GM12872 (cell line): ENCODE results near the gene TOP2A.

Experiments used
- TF ChIP-seq, protein P1 (sequence below): IDR thresholded peaks from 3 replicates; pipeline ENCODE4 v1.5.1; 2011; ENCODE audit warnings: low read depth, mild to moderate bottlenecking, low read length, moderate library complexity; ENCODE audit not compliant: insufficient read depth

The TOP2A gene

DNA sequence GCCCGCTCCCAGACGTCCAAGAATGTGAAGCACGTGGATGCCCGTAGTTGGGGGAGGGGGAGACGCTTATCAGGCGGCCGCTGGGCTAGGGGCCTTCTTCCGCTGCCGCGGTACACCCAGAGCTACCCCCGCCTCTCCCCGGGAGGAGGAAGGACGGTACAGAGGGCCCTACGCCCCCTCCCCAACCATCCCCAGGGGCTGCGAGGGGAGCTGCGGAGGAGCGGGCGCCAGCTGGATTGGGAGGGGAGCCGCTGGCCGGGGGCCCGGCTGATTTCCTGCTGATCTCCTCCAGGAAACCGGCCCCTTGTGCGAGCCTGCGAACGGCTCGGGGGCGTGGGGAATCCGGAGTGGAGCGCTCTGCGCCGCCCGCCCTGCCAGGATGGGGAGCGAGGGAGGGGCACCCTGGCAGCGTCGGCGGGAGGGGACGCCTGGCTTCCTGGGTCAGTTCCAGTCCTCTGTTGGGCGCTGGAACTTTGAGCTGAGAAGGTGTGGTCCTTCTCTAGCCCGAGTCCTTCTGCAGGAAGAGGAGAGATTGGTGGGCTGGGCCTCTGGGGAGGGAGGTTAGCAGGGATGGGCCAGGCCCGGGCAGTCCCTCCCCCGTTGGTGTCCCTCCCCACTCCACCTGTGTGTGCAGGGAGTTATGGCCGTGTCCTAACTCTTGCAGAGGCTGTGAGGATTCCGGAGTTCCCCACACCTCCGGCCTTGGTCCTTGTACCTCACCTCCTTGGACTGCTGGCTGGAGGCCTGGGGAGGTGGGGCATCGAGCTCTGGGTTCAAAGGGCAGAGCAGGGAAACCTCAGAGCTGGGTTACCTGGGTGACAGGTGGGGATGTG lies 72.3 kb downstream of the TOP2A start:
- TF ChIP-seq, protein P1, sequence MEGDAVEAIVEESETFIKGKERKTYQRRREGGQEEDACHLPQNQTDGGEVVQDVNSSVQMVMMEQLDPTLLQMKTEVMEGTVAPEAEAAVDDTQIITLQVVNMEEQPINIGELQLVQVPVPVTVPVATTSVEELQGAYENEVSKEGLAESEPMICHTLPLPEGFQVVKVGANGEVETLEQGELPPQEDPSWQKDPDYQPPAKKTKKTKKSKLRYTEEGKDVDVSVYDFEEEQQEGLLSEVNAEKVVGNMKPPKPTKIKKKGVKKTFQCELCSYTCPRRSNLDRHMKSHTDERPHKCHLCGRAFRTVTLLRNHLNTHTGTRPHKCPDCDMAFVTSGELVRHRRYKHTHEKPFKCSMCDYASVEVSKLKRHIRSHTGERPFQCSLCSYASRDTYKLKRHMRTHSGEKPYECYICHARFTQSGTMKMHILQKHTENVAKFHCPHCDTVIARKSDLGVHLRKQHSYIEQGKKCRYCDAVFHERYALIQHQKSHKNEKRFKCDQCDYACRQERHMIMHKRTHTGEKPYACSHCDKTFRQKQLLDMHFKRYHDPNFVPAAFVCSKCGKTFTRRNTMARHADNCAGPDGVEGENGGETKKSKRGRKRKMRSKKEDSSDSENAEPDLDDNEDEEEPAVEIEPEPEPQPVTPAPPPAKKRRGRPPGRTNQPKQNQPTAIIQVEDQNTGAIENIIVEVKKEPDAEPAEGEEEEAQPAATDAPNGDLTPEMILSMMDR = no peak

DNA sequence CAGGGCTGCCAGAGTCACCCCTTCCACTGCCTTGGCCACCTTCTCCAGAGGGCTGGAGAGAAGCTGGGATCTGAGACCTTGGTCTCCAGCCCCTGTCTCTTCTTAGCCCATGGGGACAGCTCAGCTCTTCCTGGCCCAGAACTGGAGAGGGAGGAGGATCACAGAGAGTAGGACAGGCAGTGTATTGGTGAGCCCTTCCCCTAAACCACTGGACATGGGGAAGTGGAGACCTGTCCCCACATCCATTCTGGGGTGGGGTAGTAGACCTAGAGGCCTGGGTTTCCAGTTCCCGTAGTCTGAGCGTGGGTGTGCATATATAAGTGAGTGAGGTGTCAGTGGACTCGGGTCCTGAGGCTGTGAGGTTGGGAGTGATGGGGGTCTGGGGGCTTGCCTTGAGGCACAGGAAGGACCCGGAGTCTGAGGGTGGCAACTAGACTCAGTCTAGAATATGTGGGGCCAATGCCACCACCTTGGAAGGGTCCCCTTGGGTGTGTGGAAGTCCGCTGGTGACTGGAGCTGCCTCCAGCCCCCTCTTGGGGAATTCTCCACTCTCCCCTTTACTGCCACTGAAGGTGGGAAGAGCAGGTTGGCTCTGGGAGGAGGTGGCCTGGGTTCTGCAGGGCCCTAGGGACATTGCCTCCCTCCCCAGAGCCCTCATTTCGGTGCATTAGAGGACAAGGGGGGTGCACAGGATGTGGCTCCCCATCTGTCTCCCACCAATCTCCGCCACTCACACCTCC lies 73.1 kb downstream of the TOP2A start:
- TF ChIP-seq, protein P1 = no peak

DNA sequence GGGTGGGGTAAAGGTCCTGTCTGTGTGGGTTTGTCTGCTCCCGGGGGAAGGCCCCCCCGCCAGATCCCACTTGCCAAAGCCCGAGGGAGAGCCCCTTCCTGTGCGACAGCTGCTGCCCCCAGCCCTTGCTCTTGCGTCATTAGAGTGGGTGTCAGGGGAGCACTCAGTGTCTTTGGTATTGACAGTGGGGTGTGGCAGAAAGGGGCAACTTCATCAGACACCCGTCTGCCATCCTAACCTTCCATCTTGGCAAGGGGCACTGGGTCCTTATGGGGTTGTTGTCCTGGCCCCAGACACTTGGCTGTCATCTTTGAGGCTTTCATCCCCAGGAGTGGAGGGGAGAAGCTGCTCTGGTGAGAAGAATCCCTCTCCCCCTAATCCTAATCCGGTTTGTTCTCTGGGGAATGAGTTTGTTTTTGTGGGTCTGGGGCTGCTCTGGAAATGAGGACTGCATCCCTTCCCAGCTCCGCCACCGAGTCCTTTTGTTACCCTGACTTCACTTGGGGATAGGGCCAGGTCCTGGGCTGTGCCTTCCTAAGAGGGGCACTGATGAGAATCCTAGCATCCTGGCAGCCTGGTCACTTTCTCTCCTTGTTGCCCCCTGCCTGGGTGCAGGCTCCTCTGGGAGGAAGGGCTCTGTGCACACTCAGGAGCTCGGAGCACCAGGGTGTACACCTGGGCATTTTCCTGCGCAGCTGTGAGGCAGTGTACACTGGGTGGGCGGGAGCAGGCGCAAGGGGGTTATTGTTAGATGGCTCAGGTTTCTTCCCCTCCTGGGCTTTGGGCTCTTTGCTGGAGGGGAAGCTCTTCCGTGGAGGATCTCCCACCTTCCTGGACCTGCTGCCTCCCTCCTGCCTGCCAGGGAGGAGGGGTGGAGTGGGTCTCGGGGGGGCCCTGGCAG lies 74.2 kb downstream of the TOP2A start:
- TF ChIP-seq, protein P1 = no peak

DNA sequence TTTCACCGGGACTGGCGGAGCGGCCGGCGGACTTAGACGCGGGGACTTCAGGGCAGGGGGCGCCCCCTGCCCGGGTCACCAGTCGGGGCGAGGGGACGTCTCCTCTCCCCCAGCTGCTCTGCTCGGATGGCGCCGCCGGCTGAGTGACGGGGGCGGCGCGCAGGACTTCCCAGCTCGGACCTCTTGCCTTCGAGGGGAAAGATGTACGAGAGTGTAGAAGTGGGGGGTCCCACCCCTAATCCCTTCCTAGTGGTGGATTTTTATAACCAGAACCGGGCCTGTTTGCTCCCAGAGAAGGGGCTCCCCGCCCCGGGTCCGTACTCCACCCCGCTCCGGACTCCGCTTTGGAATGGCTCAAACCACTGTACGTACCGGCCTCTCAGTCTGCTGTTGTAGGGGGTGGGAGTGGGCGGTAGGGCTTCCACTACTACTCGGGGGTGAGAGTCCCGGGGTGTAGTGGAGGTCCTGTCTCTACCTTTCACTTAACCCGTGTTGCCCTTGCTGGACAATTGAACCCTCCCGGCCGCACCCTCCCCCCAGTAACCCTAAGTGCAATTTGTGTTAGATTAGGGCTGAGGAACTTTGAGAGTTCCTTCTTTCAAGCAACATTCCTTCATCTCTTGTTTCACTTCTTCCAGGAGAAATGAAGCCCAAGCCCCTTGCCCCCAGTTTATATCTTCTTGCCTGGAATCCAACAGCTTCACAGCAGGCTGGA lies 75.0 kb downstream of the TOP2A start:
- TF ChIP-seq, protein P1 = no peak

DNA sequence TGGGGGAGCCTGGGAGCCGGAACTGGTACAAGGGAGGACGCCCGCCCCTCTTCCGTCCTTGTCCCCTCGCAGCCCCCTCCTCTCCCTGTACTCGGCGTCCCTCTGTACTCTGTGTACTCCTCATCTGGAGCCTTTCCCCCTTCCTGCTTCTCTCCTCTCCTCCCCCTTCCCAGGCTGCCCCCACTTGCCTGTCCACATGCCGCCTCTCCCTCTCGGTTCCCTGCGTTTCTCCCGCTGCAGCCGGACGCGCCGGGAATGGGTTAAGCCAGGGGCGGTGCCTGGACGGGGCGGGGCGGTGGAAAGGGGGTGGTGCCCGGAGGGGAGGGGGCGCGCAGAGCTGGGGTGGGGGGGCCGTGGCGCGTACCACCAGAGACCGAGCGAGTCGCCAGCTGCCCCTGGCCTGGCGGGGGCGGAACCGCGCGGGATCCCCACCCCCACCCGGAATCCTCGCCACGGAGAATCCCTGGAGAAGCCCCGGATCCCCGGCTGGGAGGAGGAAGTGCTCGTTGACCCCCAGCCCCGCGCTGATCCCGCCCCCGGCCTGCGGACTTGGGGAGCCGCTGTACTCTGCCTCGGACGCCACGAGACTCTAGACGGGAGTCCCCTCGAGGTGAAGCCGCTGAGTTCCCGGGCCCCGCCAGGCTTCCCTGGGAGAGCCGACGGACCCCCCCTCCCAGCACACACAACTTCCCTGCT lies 75.7 kb downstream of the TOP2A start:
- TF ChIP-seq, protein P1 = no peak

DNA sequence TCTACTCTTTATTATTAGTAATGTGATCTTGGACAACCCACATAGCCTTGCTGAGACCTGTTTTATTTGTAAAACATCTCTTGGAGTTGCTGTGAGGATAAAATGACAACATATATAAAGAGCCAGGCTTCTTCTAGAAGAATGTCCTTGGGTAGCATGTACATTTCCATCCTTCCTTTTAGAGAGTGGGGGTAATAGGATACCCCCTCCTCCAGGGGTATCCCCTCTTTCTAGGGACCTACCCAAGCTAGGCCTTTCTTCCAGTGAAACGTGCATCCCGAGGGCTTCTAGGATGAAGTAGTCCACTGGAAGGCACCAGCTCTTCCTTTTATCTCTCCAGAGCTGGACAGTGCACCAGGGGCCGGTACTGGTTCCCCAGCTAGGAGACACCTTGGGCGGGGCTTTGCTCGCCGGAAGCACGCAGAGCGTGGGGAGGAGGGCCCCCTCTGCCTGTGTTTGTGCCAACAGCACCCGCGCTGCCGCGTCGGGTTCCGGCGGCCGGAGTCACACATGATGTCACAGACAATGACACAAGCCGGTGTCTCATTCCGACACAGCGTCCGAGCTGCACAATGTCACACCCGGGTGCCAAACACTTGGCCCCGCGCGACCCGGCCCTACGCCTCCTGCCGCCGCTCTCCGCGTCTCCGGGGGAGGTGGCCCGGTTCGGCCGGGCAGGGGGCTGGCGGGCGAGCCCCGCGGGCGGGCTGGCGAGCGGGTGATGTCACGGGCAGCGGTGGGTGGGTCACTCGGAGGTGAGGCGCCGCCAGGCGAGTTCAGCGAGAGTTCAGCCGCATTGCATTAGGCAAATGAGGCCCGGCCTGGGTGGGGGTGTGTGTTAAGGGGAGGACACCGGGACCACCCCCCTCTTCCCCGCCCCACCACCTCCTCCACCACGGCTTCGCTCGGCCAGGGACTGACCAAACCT lies 76.6 kb downstream of the TOP2A start:
- TF ChIP-seq, protein P1 = peak; percentile 25; the same call in 1 of the 3 replicates
